Suppressor macrophage treated with lipopolysaccharide for 4 hours (primary cell): ENCODE measurements around the gene SLC25A24.
A peak's percentile ranks its signal among the peaks of the same experiment; 100 is the strongest.
"Not testable (repeated sequence)": the region's sequence is repeated elsewhere in the genome, so short reads cannot be mapped to it uniquely, and the experiment has no call there.

Experiments
- DNase-seq: peaks from one replicate; pipeline ENCODE4 v3.0.0-alpha.2; 2020

The SLC25A24 gene

GRCh38 chr1:108194051-108194450 is 6.1 kb downstream of the SLC25A24 start:
- DNase-seq = no peak

DNA sequence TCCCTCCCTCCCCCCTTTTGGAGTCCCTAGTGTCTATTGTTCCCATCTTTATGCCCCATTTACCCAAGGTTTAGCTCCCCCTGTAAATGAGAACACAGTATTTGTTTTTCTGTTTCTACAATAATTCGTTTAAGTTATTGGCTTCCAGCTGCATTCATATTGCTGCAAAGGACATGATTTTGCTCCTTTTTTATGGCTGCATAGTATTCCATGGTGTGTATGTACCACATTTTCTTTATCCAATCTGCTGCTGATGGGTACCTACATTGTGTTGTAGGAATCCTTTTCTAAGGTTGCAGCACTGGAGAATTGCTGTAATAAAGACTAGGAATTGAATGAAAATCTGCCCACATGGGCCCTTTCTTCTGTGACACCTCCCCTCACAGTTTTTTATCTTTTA is 6.8 kb downstream of the SLC25A24 start:
- DNase-seq = no peak

DNA sequence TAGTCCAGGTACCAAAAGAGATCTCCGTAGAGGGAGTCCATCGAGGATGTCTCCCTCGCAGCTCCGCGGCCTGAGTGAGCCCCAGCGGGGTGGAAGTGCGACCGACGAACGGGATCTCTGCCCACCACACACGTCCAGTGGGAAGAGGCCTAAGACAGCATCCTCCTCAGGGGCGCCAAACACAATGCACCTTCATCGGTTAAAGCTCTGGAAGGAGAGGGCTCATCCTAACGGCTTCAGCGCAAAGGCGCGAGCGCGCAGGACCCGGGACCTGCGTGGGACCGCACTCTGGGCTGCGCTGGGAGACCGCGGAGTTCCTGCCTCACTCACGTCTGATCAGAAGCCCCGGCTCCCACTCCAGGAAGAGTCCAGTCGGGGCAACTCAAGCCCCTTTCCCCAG is 7.6 kb downstream of the SLC25A24 start:
- no peak for DNase-seq

DNA sequence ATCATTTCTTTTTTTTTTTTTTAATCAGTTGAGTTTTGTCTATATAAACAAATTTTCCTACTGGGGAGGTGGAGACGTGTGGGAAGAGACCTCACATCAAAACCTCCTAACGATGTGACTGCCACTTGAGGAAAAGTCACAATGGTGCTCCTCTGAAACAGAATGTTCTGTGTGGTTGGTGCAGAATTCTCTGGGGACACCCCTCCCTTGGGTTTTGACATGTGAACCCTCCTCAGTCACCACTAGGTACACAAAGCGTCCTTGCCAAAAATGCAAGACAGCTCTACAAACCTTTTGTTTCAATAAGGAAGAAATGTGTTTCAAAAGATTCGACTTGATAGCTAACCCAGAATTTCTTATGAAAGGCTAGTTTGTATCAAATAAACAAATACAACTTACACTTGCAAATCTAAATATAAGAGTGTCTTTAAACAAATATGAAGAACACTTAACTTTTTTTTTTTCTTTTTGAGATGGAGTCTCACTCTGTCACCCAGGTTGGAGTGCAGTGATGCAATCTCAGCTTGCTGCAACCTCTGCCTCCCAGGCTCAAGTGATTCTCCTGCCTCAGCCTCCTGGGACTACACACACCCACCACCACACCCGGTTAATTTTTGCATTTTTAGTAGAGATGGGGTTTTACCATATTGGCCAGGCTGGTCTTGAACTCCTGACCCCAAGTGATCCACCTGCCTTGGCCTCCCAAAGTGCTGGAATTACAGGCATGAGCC is 9.3 kb downstream of the SLC25A24 start:
- DNase-seq = no peak

- no peak for DNase-seq
Measured at GRCh38 chr1:108190001-108190634, 10.0 kb downstream of the SLC25A24 start.

DNA sequence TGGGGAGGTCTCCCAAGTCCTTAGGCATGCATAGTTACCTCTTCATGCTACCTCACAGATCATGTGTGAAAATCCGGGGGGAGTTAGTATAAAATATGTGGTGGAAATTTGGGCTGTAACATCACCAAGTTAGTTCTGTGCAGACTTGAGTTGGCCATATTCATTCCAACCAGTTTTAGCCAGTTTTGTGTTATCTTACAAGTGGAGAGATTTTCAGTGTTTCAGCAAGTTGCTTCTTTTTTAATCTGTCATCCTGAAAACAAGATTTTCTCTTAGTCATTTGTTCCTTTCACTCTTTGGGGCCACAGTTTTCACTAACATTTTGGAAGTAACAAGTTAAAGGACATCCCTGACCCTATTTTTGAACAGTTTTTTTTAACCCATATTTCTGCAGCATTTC is 11.3 kb downstream of the SLC25A24 start:
- DNase-seq = no peak

- DNase-seq = peak; percentile 40
Measured at GRCh38 chr1:108182959-108183700, 17.0 kb downstream of the SLC25A24 start.

- DNase-seq = no peak
Measured at GRCh38 chr1:108179018-108179417, 21.1 kb downstream of the SLC25A24 start.

DNA sequence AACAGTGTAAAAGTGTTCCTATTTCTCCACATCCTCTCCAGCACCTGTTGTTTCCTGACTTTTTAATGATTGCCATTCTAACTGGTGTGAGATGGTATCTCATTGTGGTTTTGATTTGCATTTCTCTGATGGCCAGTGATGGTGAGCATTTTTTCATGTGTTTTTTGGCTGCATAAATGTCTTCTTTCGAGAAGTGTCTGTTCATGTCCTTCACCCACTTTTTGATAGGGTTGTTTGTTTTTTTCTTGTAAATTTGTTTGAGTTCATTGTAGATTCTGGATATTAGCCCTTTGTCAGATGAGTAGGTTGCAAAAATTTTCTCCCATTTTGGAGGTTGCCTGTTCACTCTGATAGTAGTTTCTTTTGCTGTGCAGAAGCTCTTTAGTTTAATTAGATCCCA is 37.7 kb downstream of the SLC25A24 start:
- not testable (repeated sequence) for DNase-seq

DNA sequence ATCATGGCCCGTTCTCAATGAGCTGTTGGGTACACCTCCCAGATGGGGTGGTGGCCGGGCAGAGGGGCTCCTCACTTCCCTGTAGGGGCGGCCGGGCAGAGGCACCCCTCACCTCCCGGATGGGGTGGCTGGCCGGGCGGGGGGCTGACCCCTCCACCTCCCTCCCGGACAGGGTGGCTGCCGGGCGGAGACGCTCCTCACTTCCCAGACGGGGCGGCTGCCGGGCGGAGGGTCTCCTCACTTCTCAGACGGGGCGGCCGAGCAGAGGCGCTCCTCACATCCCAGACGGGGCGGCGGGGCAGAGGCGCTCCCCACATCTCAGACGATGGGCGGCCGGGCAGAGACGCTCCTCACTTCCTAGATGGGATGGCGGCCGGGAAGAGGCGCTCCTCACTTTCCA is 40.2 kb downstream of the SLC25A24 start:
- DNase-seq = not testable (repeated sequence)

GRCh38 chr1:108158893-108159453 is 41.2 kb downstream of the SLC25A24 start:
- DNase-seq = no peak

GRCh38 chr1:108154314-108154713 is 45.8 kb downstream of the SLC25A24 start:
- peak; percentile 28 for DNase-seq

GRCh38 chr1:108152782-108153222 is 47.3 kb downstream of the SLC25A24 start:
- DNase-seq = peak; percentile 93

DNA sequence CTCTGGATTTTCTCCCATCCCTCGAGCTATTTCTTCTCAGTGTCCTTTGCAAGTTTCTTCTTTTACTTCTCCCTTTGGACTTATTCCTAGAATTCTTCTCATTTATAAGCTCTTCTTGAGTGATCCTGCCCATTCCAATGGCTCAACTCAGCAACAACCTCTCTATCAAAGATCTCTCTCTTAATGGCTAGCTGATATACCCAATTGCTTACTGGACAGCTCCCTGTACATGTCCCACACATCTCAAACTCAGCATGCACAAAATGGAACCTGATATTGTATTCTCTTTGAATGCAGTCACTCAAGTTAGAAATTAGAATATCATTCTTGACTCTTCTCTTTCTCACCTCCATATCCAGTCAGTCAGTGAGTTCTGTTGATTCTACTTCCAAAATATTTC is 48.6 kb downstream of the SLC25A24 start:
- DNase-seq = no peak

DNA sequence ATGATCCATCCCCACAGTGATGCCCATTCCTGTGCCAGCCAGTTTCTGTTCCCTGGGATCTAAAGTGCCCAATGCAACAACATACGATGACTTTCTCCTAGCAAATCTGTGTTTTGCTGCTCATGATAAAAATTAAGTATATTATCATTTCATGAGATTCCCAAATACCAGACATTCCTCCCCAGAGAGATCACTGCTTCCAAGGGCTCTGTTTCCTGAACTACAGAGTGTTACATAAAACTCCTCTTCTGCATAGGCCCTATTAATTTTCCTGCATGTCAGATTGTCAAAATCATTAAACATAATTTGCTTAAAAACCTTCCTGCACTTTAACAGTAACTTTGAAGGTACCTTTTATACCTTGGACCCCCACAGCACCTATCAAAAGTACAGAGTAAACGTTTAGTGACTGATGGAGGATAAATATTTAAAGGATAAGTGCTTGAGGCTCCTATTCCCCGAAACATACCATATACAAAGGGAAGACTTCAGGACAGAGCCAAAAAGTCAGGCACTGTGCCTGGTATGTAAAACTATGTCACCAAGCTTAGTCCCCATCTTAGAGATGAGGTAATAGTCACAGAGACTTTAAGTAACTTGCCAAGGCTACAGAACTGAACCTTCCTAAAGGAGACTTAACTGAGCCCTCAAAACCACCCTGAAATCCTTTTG is 50.2 kb downstream of the SLC25A24 start:
- no peak for DNase-seq

GRCh38 chr1:108144569-108144968 is 55.6 kb downstream of the SLC25A24 start:
- DNase-seq = not testable (repeated sequence)

DNA sequence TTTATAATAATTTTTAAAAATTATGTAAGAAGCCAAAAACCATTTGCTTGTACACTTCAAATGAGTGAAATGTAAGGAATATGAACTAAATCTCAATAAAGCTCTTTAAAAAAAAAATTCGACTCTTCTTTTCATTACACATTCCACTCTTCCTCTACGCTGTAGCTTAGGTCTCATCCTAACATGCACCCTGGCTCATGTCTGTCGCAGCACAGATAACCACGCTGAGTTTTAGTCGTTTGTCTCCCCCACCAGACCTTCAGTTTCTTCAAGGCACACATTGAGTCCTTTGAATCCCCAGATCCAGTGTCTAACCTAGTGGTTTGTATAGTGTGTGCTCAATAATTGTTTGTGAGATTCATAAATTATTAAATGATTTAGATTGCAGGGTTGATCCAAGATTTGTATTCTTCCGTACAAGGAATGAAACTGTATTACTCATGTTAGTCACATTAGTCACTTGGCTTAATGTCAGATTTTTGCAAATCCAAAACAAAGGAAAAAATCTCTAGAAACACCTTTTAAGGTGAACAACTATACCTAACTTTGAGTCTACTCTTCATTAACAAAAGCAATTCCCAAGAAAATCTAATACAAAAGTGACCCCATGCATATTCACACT is 57.3 kb downstream of the SLC25A24 start:
- no peak for DNase-seq

DNA sequence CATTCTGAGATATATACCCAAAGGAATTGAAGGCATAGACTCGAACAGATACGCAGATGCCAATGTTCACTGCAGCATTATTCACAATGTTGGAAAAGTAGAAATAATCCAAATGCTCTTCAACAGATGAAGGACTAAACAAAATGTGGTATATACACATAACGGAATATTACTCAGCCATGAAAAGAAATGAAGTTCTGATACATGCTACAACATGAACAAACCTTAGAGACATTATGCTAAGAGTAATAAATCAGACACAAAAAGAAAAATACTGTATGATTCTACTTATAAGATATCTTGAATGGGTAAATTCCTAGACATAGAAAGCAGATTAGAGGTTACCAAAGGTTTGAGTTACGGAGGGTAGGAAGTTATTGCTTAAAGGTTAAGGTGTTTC is 57.9 kb downstream of the SLC25A24 start:
- DNase-seq = no peak

- DNase-seq = peak; percentile 87
Measured at GRCh38 chr1:108141621-108142020, 58.5 kb downstream of the SLC25A24 start.

DNA sequence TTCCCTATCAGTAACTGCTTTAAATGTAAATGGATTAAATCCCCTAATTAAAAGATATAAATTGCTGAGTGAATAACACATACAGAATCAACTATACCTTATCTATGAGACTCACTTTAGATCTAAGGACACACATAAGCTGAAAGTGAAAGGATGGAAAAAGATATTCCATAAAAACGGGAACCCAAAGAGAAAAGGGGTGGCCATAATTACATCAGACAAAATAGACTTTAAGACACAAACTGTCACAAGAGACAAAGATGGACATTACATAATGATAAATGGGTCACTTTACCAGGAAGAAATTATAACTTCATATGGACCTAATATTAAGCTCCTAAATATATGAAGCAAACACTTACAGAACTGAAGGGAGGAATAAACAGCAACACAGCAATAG is 59.2 kb downstream of the SLC25A24 start:
- DNase-seq = peak; percentile 50

DNA sequence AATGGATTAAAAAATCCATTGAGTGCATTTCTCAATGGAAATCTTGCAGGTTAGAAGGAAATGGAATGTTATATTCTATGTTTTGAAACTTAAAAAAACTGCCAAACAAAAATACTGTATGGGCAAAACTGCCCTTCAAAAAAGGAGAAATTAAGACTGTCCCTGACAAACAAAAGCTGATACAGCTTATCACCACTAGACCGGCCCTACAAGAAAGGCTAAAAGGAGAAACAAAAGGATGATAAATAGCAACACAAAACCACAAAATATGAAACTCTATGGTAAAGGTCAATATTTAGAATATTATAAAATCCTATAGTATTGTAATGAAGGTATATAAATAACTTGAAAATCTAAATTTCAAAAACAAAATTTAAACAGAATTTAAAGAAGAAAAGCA is 60.0 kb downstream of the SLC25A24 start:
- no peak for DNase-seq

DNA sequence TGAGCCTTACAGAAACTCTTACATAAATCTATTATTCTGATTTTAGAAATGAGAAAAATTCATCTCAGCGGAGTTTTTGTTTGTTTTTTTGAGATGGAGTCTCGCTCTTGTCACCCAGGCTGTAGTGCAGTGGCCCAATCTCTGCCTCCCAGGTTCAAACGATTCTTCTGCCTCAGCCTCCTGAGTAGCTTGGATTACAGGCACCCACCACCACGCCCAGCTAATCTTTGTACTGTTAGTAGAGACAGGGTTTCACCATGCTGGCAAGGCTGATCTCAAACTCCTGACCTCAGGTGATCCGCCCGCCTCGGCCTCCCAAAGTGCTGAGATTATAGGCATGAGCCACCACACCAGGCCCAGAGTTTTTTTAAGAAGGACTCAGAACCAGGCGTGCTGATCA is 60.6 kb downstream of the SLC25A24 start:
- not testable (repeated sequence) for DNase-seq
